Panc1 (cell line): ENCODE data around the gene HERC6. TPM values are rescaled to one million over a fixed set of nuclear protein-coding genes. Genes with fewer than 3 reads are reported as not detected.

Experiments
- ATAC-seq: fragments of 200-7000 bp; cut with Tn5 transposase; 2 replicates; pipeline ENCODE4 v1.9.1; 2020; ENCODE audit warnings: mild to moderate bottlenecking, moderate library complexity
- BruUV-seq: library from RNA; stranded (reverse); fragments of 400-500 nt; replicated peaks from 2 replicates; lab custom pipeline; 2021; lab: Mats Ljungman, UMichigan
- CTCF ChIA-PET: fragments of 300-600 bp; sonication (Branson Sonifier 250); formaldehyde crosslinking; loops from one replicate; lab custom pipeline; 2022; ENCODE audit warnings: antibody characterized with exemption; lab: Charles Lee
- POLR2A ChIA-PET: fragments of 300-600 bp; sonication (Branson Sonifier 250); formaldehyde crosslinking; loops from one replicate; lab custom pipeline; 2022; ENCODE audit warnings: antibody characterized with exemption; lab: Charles Lee
- DNase-seq: peaks from one replicate; pipeline ENCODE4 v3.0.0-alpha.2; 2010; ENCODE audit warnings: low read depth, low spot score
- H3K27ac ChIP-seq: 2 replicates; pipeline ENCODE4 v1.5.1; 2011; ENCODE audit warnings: mild to moderate bottlenecking, low read length, inconsistent platforms
- H3K27me3 ChIP-seq: fragments of 200-500 bp; sonication (Bioruptor generic); 2 replicates; pipeline ENCODE4 v1.6.0; 2014; ENCODE audit warnings: low read length, inconsistent platforms; ENCODE audit not compliant: control insufficient read depth, insufficient read depth
- H3K36me3 ChIP-seq: fragments of 200-500 bp; sonication (Bioruptor generic); 2 replicates; pipeline ENCODE4 v1.5.1; 2014; ENCODE audit warnings: inconsistent platforms, mild to moderate bottlenecking, low read length, moderate library complexity; ENCODE audit not compliant: control insufficient read depth, insufficient read depth
- H3K4me1 ChIP-seq: 2 replicates; pipeline ENCODE4 v1.5.1; 2011; ENCODE audit warnings: inconsistent platforms, mild to moderate bottlenecking, low read length, moderate library complexity; ENCODE audit not compliant: control insufficient read depth, insufficient read depth
- H3K4me3 ChIP-seq, 2 experiments: 2 replicates each; pipeline ENCODE4 v1.5.1; 2011 to 2012; ENCODE audit warnings: low read depth in 2 of 2, low read length in 2 of 2, mild to moderate bottlenecking in 2 of 2, inconsistent platforms in 1 of 2, moderate library complexity in 1 of 2
- H3K9me3 ChIP-seq: fragments of 200-500 bp; sonication (Bioruptor generic); 2 replicates; pipeline ENCODE4 v1.5.1; 2014; ENCODE audit warnings: low read depth, mild to moderate bottlenecking, inconsistent platforms, low read length, moderate library complexity; ENCODE audit not compliant: control insufficient read depth, insufficient read depth
- POLR2AphosphoS5 ChIP-seq: IDR thresholded peaks from 2 replicates; pipeline ENCODE4 v1.6.1; 2012; ENCODE audit warnings: mild to moderate bottlenecking, low read depth, low read length, moderate library complexity
- SIN3A ChIP-seq: IDR thresholded peaks from 2 replicates; pipeline ENCODE4 v1.6.1; 2012; ENCODE audit warnings: low read depth, mild to moderate bottlenecking, low read length, moderate library complexity, borderline replicate concordance; ENCODE audit not compliant: insufficient read depth
- TCF7L2 ChIP-seq: IDR thresholded peaks from 2 replicates; pipeline ENCODE4 v1.6.1; 2011; ENCODE audit warnings: mild to moderate bottlenecking, low read depth, low read length, inconsistent platforms
- in situ Hi-C: cut with HindIII; loops from 2 replicates; pipeline ENCODE4 v1.10.0; 2016; ENCODE audit warnings: low sequenced_read_pairs, low pct_unique_long_range_greater_than_20kb
- intact Hi-C: fragments of 100-400 bp; cut with micrococcal nuclease; formaldehyde crosslinking; loops from one replicate; pipeline ENCODE4 v1.10.0; 2022; ENCODE audit not compliant: unreplicated experiment
- total RNA-seq: library from RNA; stranded (reverse); gene quantifications from one replicate; pipeline ENCODE4 v1.2.1, GENCODE V29; 2021; ENCODE audit not compliant: unreplicated experiment
- TF ChIP-seq, protein P1 (sequence below): fragments of 450-650 bp; IDR thresholded peaks from 2 replicates; pipeline ENCODE4 v1.5.1; 2017; ENCODE audit warnings: mild to moderate bottlenecking
- TF ChIP-seq, protein P2 (sequence below), 2 experiments: IDR thresholded peaks; 2 replicates each; pipeline ENCODE4 v1.6.1; 2011 to 2012; ENCODE audit warnings: low read depth in 2 of 2, control low read depth in 1 of 2, low read length in 1 of 2, mild to moderate bottlenecking in 1 of 2, moderate library complexity in 1 of 2; ENCODE audit not compliant: insufficient read depth in 1 of 2

Gene HERC6
- total RNA-seq, 1 experiment from 2014 or later = 1.2 TPM

DNA sequence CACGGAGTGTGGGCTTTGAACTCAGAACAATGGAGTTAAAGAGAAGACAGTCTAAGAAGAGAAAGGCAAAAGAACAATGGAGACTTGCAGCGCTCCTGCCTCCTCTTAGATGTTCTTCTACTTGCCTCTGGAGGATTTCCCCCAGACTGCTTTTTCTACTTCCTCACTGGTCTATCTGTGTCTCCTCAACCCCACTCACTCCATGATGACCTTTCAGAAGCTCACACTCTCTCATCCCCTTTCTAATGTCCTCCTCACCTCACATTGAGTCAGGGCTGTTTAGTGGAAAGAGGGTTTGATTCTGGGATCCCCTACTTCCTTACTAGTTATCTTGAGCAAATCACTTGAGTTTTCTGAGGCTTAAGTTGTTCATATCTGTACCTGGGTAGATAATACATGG, 12.2 kb upstream of the HERC6 start:
- Histone ChIP-seq H3K4me1 (no peaks in the 10 kb centered on the region), H3K27me3 (no peaks in the 10 kb centered on the region), H3K36me3 (no peaks in the 10 kb centered on the region), H3K4me3 (no peak overlapping the region), H3K27ac (no peak overlapping the region), H3K9me3 (no peaks in the 10 kb centered on the region)
- no TSS peak for BruUV-seq
- DNase-seq (no peak), ATAC-seq (no peak)
- in situ Hi-C loops (no loop called here), intact Hi-C loops (loop anchor here (5.0 kb wide), 2 partner anchors 149 to 151 kb away; no protein-coding TSS in a partner anchor)
- CTCF ChIA-PET = no interaction called here
- TF ChIP-seq, protein P1, sequence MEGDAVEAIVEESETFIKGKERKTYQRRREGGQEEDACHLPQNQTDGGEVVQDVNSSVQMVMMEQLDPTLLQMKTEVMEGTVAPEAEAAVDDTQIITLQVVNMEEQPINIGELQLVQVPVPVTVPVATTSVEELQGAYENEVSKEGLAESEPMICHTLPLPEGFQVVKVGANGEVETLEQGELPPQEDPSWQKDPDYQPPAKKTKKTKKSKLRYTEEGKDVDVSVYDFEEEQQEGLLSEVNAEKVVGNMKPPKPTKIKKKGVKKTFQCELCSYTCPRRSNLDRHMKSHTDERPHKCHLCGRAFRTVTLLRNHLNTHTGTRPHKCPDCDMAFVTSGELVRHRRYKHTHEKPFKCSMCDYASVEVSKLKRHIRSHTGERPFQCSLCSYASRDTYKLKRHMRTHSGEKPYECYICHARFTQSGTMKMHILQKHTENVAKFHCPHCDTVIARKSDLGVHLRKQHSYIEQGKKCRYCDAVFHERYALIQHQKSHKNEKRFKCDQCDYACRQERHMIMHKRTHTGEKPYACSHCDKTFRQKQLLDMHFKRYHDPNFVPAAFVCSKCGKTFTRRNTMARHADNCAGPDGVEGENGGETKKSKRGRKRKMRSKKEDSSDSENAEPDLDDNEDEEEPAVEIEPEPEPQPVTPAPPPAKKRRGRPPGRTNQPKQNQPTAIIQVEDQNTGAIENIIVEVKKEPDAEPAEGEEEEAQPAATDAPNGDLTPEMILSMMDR = no peak
- TF ChIP-seq, protein P2, sequence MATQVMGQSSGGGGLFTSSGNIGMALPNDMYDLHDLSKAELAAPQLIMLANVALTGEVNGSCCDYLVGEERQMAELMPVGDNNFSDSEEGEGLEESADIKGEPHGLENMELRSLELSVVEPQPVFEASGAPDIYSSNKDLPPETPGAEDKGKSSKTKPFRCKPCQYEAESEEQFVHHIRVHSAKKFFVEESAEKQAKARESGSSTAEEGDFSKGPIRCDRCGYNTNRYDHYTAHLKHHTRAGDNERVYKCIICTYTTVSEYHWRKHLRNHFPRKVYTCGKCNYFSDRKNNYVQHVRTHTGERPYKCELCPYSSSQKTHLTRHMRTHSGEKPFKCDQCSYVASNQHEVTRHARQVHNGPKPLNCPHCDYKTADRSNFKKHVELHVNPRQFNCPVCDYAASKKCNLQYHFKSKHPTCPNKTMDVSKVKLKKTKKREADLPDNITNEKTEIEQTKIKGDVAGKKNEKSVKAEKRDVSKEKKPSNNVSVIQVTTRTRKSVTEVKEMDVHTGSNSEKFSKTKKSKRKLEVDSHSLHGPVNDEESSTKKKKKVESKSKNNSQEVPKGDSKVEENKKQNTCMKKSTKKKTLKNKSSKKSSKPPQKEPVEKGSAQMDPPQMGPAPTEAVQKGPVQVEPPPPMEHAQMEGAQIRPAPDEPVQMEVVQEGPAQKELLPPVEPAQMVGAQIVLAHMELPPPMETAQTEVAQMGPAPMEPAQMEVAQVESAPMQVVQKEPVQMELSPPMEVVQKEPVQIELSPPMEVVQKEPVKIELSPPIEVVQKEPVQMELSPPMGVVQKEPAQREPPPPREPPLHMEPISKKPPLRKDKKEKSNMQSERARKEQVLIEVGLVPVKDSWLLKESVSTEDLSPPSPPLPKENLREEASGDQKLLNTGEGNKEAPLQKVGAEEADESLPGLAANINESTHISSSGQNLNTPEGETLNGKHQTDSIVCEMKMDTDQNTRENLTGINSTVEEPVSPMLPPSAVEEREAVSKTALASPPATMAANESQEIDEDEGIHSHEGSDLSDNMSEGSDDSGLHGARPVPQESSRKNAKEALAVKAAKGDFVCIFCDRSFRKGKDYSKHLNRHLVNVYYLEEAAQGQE (IDR thresholded peaks at IDR 0.05; ENCODE audit: insufficient read depth in 1 of 2, low read depth in 2 of 2, low read length in 1 of 2) = no peak
- TF ChIP-seq POLR2AphosphoS5 (no peak), TCF7L2 (no peak), SIN3A (no peak)
- POLR2A ChIA-PET = no interaction called here

DNA sequence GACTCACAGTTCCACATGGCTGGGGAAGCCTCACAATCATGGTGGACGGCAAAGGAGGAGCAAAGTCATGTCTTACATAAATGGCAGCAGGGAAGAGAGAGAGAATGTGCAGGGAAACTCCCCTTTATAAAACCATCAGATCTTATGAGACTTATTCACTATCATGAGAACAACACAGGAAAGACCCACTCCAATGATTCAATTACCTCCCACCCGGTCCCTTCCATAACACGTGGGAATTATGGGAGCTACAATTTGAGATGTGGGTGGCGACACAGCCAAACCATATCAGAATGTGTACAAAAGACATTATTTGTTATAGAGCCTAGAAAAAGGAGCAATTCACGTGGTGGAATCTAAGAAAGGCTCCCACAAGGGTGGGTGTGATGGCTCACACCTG, 10.8 kb upstream of the HERC6 start:
- Histone ChIP-seq H3K36me3 (no peaks in the 10 kb centered on the region), H3K27ac (no peak overlapping the region), H3K4me3 (no peak overlapping the region), H3K27me3 (no peaks in the 10 kb centered on the region), H3K4me1 (no peaks in the 10 kb centered on the region), H3K9me3 (no peaks in the 10 kb centered on the region)
- intact Hi-C loops = loop anchor here (5.0 kb wide), 2 partner anchors 149 to 151 kb away; no protein-coding TSS in a partner anchor
- no peak for DNase-seq
- ATAC-seq = no peak
- in situ Hi-C loops = no loop called here
- TF ChIP-seq, protein P2 (IDR thresholded peaks at IDR 0.05; ENCODE audit: insufficient read depth in 1 of 2, low read depth in 2 of 2, low read length in 1 of 2) = no peak
- TF ChIP-seq, protein P1 = no peak
- TF ChIP-seq POLR2AphosphoS5 (no peak), SIN3A (no peak), TCF7L2 (no peak)
- ChIA-PET POLR2A (interaction anchor here (0.7 kb wide), 1 partner anchor 151 kb away, joined by 4 read pairs; no protein-coding TSS in a partner anchor), CTCF (no interaction called here)
- BruUV-seq = no TSS peak
